ENCODE results near the gene NQO2.
"Not testable (repeated sequence)": the region's sequence is repeated elsewhere in the genome, so short reads cannot be mapped to it uniquely, and the experiment has no call there.

Gene NQO2

DNA sequence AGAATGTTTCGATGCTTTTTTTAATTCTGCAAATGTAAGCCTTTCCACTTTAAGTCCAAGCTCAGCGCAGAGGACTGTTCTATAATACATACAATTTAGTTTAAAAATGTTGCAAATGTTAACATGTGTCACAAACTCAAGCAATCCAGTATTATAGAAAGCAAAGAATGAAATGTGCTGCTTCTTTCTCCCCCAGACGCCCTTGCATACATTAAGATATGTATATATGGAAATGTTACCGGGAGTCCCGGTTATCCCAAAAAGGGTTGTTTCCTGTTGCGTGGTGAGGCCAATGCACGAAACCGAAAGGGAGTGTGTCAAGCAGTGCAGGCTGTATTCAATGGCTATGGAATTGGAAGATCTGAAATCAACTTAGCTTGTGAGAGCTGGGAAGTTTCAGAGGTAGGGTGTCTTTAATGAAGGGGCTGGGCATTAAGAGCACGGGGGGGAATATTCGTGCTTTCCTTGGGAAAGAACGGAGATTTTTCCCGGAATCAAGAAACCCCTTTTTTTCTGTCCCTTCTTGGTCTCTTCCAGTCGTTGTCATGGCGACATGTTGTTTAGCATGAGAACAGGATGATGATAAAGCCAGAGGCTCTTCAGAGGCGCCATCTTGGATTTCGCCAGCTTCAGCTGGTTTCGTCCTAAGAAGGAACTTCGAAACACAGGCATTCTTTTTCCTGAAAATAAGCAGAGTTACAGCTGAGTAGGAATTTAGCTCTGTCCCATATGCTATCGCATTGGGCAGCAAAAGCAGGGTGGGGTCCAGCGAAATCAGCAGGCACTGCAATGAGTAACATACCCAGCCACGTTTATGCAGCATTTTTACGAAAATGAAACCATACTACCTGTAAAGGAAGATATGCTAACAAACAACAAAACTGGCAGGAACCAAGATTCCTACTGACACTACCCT, 10.1 kb upstream of the NQO2 start:
- DNase-seq (ENCODE audit: low read depth) = peak; percentile 64

DNA sequence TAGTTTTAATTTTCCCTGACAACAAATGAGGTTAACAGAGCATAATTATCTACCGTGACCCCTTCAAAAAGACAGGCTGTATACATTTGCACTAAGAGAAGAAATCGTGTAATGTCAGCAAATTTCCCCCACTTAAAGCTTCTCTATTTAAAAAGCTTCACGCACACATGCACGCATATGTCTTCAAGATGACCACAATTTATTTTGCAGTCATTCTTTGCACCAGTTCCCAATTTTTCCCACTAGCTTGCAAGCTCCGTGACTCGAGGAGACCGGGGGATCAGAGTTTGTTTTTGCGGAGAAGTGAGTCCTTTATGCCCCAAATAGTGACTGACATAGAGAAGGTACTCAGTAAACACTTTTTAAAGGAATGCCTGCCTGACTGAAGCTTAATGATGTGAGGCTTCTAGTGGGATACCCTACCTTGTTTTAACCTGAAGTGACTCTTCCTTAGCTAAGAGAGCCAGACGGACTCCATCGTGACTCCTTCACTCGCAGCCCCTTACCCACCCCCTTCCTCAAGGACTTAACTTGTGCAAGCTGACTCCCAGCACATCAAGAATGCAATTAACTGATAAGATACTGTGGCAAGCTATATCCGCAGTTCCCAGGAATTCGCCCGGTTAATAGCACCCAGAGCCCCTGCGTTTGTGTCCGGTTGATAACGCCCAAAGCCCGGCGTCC, 9.3 kb upstream of the NQO2 start:
- DNase-seq (ENCODE audit: low read depth) = no peak

DNA sequence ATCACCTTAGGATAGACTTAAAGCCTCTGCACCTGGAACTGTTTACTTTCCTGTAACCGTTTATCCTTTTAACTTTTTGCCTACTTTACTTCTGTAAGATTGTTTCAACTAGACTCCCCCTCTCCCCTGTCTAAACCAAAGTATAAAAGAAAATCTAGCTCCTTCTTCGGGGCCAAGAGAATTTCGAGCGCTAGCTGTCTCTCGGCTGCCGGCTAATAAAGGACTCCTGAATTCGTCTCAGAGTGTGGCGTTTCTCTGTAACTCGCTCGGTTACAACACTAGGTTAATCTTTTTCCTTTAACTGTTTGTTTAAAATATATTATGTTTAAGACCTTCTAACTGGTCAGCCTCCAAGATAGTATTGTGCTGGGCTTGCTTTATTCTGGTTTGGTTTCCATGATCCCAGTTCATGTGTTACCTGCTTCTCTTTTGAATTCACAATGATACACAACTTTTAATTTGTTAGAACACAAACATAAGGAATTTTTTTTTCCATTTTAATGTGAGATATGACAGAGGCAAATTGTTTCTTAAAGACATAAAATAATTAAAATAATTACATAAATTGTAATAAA, 8.7 kb upstream of the NQO2 start:
- no peak for DNase-seq (ENCODE audit: low read depth)

DNA sequence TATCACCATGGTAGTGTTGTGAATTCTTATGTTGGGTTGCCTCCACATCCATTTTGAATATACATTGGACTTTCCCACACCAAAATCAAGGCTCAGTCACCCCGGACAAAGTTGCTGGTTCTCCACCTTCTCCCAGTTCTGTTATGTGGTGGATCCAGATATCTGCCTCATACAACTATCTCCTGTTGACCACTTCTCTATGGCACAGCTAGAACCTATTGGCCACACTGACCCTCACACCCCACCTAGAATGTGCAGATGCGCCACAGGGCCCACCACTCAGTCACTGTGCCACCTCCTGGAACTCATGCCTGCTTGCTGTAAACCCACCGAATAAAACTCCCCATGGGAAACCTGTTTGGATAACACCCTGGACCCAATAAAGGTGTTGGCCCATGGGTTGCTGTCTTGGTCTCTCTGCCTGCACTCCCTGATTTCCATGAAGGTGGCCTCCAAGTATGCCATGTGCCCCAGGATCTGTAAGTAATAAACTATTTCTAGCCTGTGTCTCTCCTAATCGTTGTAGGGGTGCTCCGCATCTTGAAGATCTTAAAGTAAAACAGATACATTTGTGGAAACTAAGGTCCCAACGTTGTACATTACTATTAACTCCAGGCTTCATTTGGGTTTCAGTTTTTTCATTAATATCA, 7.2 kb upstream of the NQO2 start:
- no peak for DNase-seq (ENCODE audit: low read depth)

DNA sequence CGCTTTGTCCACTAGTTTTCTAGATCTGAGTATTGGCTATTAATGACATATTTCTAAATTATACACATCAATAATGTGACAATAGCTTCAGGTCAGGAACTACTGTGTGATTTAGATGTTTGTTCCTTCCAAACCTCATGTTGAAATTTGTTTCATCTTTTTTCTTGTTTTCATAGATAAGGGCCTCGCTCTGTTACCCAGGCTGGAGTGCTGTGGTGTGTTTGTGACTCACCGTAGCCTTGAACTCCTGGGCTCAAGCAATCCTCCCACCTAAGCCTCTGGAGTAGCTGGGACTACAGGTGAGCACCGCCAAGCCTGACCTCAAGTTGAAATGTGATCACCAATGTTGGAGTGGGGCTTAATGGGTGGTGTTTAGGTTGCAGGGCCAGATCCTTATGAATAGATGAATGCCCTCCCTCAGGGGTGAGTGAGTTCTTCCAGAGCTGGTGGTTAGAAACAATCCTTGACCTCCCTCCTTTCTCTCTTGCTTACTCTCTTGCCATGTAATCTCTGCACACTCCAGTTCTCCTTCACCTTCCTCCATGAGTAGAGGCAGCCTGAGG, 5.9 kb upstream of the NQO2 start:
- DNase-seq (ENCODE audit: low read depth) = no peak

- peak; percentile 36 for DNase-seq (ENCODE audit: low read depth)
Observed at GRCh38 chr6:2998249-2998997, 1.3 kb upstream of the NQO2 start.

GRCh38 chr6:2998998-2999617, 586 bp upstream of the NQO2 start:
- no peak for DNase-seq (ENCODE audit: low read depth)

- DNase-seq (ENCODE audit: low read depth) = no peak
Observed at GRCh38 chr6:3001146-3001772, 1.6 kb downstream of the NQO2 start.

GRCh38 chr6:3001773-3002293, 2.1 kb downstream of the NQO2 start:
- no peak for DNase-seq (ENCODE audit: low read depth)

DNA sequence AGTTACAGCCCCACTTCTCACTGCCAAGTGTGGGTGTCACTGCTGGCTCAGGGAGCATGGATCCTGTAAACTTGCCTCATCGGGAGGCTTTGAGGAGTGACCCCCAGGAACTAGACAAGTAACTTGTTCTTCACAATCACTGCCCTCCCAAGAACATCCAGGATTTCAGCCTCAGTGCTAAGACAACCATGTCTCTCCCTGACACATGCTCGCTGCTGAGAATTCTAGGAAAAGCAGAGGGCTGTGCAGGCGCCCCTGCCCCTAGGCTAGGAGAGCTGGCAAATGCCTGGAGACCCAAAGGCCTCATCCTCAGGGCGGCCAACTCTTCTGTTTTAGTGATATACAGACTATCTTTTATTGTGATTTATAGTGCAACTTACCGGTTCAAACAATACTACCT, 3.5 kb downstream of the NQO2 start:
- DNase-seq (ENCODE audit: low read depth) = not testable (repeated sequence)

DNA sequence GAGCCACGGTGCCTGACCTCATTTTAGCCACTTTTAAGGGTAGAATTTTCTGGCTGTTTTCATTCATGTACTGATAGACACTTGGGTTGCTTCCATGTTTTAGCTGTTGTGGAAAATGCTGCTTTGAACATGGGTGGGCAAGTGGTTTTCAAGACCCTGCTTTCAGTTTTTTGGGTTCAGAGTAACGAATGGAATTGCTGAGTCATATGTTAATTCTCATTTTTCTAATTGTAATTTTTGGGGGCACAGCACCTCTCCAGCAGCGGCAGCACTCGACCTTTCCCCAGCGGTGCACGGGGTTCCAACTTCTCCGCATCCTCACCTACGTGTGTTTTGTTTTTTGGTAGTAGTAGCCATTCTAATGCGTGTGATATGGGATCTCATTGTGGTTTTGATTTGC, 5.4 kb downstream of the NQO2 start:
- no peak for DNase-seq (ENCODE audit: low read depth)

- DNase-seq (ENCODE audit: low read depth) = no peak
Observed at GRCh38 chr6:3005874-3006273, 6.2 kb downstream of the NQO2 start.

DNA sequence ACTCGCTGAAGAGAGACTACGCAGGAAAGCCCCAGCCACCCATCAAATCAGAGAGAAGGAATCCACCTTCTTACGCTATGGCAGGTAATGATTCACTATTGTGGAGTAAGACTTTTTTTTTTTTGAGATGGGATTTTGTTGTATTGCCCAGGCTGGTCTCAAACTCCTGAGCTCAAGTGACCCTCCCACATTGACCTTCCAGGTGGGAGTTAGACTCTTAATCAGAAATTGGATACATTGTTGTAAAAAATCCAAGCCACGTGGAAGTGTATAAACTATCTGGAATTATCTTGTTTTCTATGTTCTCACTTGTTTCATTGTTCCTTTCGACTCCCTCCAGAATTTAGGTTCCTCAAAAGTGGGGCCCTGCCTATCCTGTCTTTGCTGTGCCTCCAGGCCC, 6.8 kb downstream of the NQO2 start:
- DNase-seq (ENCODE audit: low read depth) = no peak

DNA sequence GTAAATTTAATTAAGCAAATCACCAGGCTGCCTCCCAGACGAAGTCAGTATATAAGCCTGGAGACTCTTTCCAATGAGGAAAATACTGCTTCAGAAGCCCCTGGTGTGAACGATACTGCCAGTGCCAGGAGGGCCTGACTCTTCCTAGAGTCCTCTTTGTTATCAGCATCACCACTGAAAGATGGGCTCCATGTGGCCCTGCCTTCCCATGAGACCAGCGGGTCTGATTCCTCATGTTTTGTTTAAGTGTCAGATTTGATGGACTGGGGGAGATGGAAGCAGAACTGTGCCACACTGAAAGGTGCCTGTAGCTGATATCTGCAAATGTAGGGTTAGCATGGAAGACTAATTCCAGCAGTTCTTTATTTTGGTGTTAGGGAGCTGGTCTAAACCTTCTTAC, 7.9 kb downstream of the NQO2 start:
- DNase-seq (ENCODE audit: low read depth) = no peak

- DNase-seq (ENCODE audit: low read depth) = not testable (repeated sequence)
Observed at GRCh38 chr6:3008712-3009265, 9.1 kb downstream of the NQO2 start.

GRCh38 chr6:3009930-3010329, 10.2 kb downstream of the NQO2 start:
- DNase-seq (ENCODE audit: low read depth) = no peak

DNA sequence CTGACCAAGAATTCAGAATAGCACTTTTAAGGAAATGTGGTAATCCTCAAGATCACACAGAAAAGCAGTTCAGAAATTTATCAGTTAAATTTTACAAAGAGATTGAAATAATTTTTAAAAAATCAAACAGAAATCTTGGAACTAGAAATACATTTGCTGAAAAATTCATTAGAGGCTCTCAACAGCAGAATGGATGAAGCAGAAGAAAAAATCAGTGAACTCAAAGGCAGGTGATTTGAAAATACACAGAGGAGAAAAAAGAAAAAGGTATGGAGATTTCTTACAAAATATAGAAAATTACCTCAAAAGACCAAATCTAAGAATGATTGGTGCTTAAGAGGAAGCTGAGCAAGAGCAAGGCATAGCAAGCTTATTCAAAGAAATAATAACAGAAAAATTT, 11.5 kb downstream of the NQO2 start:
- no peak for DNase-seq (ENCODE audit: low read depth)

DNA sequence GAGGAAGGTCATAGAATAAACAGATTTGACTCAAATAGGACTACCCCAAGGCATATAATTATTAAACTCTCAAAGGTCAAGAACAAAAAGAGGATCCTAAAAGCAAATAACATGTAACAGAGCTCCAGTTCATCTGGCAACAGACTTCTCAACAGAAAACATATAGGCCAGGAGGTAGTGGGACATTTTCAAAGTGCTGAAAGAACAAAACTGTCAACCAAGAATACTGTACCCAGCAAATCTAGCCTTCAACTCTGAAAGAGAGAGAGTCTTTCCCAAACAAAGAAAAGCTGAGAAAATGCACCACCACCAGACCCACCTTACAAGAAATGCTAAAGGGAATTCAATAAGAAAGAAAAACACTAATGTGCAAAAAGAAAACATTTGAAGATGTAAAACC, 11.9 kb downstream of the NQO2 start:
- DNase-seq (ENCODE audit: low read depth) = no peak

GRCh38 chr6:3013486-3013885, 13.8 kb downstream of the NQO2 start:
- no peak for DNase-seq (ENCODE audit: low read depth)

Data from stimulated activated CD4-positive, alpha-beta T cell treated with anti-CD3 and anti-CD28 coated beads, Interleukin-2, amount 100 ng/mL, for 4 hours (primary cell).